Activated gamma-delta T cell treated with anti-CD3 and anti-CD28 coated beads, Interleukin-2, amount 50 U/mL, for 16 hours (primary cell): ENCODE data around the gene SLC2A9.
"Not testable (repeated sequence)": the region's sequence is repeated elsewhere in the genome, so short reads cannot be mapped to it uniquely, and the experiment has no call there.

Experiments
- DNase-seq: peaks from one replicate; pipeline ENCODE4 v3.0.0-alpha.2; 2020; ENCODE audit warnings: low read depth

The SLC2A9 gene

GRCh38 chr4:9996319-9997110 lies 24.8 kb downstream of the SLC2A9 start:
- DNase-seq = no peak

- no peak for DNase-seq
Observed at GRCh38 chr4:9994246-9994847, 26.9 kb downstream of the SLC2A9 start.

- DNase-seq = no peak
Observed at GRCh38 chr4:9989918-9990635, 31.2 kb downstream of the SLC2A9 start.

GRCh38 chr4:9988933-9989332 lies 32.4 kb downstream of the SLC2A9 start:
- DNase-seq = no peak

GRCh38 chr4:9988363-9988749 lies 32.9 kb downstream of the SLC2A9 start:
- DNase-seq = no peak

- no peak for DNase-seq
Observed at GRCh38 chr4:9987749-9988362, 33.4 kb downstream of the SLC2A9 start.

- DNase-seq = no peak
Observed at GRCh38 chr4:9984621-9985020, 36.7 kb downstream of the SLC2A9 start.

GRCh38 chr4:9983211-9983610 lies 38.1 kb downstream of the SLC2A9 start:
- no peak for DNase-seq

- not testable (repeated sequence) for DNase-seq
Observed at GRCh38 chr4:9981899-9982298, 39.4 kb downstream of the SLC2A9 start.

- no peak for DNase-seq
Observed at GRCh38 chr4:9980898-9981297, 40.4 kb downstream of the SLC2A9 start.

GRCh38 chr4:9979101-9979701 lies 42.1 kb downstream of the SLC2A9 start:
- DNase-seq = no peak

GRCh38 chr4:9977518-9978031 lies 43.7 kb downstream of the SLC2A9 start:
- DNase-seq = no peak

- no peak for DNase-seq
Observed at GRCh38 chr4:9976781-9977180, 44.5 kb downstream of the SLC2A9 start.

- no peak for DNase-seq
Observed at GRCh38 chr4:9976293-9976692, 45.0 kb downstream of the SLC2A9 start.

GRCh38 chr4:9971711-9972110 lies 49.6 kb downstream of the SLC2A9 start:
- no peak for DNase-seq

GRCh38 chr4:9970399-9971011 lies 50.8 kb downstream of the SLC2A9 start:
- DNase-seq = no peak

GRCh38 chr4:9969526-9970398 lies 51.5 kb downstream of the SLC2A9 start:
- DNase-seq = no peak

- no peak for DNase-seq
Observed at GRCh38 chr4:9968472-9968871, 52.8 kb downstream of the SLC2A9 start.

GRCh38 chr4:9964879-9965278 lies 56.4 kb downstream of the SLC2A9 start:
- DNase-seq = no peak

GRCh38 chr4:9963328-9963727 lies 58.0 kb downstream of the SLC2A9 start:
- no peak for DNase-seq
